CD4-positive, alpha-beta T cell treated with Interleukin-15 for 4 hours (primary cell): Measurements from ENCODE around the gene AGTRAP.

Experiments used
- DNase-seq: peaks from one replicate; pipeline ENCODE4 v3.0.0-alpha.2; 2020; ENCODE audit warnings: low spot score

AGTRAP gene

DNA sequence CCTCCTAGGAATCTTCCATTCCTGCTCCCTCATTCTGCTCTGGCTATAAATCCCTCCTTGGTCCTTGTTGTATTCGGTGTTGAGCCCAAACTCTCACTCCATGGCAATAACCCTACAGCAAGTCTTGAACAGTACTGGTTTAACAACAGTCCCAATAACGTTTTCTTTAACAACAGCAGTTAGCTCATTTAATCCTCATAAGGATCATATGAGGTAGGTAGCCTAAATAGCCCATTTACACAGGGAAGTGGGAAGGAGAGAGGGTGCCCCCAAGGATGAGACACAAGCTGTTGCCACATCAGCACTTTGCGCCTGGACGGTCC, 444 bp upstream of the AGTRAP start:
- no peak for DNase-seq

DNA sequence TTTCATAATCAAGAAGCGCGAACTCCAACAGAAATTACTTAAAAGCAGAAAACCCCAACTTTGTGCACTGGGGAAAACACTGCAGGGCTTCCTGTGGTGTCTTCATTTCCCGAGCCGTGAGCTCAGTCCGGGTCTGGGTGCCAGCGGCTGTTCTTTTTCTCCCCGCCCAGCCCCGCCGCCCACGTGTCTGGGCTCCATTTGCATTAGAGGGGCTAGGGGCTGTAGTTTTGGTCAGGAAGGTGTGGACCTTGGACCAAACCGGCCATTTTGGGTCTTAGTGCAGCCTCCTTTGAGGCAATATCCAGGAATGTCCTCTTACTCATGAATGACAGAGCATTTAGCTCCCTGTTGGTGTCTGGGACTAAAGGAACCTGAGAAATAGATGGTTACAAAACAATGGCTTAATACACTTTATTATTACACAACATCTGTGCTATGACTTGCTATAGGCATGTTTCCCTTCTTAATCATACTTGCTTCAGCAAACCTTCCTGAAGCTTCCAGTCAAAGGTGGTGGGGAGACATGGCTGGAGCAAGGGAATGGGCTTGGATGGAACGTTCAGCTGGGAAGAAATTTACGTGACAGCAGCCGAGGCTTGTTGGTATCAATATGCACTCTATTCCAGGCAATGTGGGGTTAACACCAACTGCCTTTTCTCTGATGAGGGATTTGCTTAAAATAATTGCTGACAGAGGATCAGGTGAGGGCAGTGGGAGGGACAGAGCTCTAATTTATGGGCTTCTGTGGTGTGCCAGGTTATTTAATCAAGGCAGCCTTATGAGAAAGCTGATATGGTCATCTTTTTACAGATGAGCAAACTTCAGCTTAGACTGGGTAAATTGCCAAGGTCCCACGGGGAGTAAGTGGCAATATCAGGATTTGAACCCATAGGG, 1.1 kb downstream of the AGTRAP start:
- peak; percentile 36 for DNase-seq

GRCh38 chr1:11738096-11738495, 2.2 kb downstream of the AGTRAP start:
- DNase-seq = no peak

DNA sequence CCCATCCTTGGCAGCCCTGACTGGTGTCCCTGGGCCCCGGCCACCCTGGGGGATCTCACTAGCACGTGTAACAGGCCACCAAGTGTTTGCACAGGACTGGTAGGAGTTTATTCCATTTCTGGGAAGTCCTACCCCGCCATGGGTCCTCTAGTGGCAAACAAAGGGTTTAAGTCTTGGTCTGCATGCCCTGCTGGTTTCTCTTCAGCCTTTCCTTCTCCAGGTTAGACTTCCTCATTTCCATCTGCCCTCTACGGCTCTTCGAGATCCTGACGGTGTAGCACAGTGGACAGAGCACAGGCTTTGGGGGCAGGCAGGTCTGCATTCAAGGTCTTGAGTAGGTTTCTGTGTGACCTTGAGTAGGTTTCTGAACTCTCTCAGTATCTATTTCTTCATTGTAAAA, 2.8 kb downstream of the AGTRAP start:
- DNase-seq = no peak

- peak; percentile 31 for DNase-seq
Measured at GRCh38 chr1:11740258-11741192, 4.6 kb downstream of the AGTRAP start.

DNA sequence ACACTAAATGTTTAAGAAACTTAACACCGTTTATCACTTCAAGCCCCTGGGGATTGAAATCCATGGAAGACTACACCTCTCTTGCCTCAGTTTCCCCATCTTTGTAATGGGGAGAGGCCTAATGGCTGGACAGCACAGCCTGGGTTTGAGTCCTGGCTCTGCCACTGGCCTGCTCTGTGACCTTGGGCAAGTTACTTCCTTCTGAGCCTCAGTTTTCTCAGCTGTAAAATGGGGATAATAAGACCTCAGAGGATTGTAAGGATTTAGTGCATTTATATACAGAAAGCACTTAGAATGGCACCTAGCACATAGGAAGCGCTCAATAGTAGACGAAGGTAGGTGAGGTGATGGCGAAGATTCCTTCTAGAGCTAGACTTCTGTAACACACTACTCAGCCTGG, 5.5 kb downstream of the AGTRAP start:
- no peak for DNase-seq

GRCh38 chr1:11741919-11742558, 6.1 kb downstream of the AGTRAP start:
- DNase-seq = no peak

DNA sequence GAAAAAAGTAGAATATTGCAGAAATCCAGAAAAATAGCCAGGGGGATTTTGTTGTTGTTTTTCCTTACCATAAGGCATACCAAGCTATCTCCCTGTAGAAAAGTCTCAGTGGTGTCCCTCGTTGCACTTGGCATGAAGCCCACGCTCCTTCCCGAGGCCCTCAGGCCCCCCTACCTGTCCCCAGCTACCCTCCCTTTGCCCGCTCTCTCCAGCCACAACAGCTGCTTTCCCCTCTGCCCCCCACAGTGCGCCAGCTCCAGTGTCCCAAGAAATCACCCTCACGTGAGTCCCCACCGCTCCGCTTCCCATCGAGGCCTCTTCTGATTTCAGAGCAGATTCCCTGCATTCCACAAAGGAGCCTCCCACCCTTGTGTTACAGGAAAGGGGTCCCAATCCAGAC, 8.4 kb downstream of the AGTRAP start:
- no peak for DNase-seq

GRCh38 chr1:11746092-11746491, 10.2 kb downstream of the AGTRAP start:
- DNase-seq = no peak

DNA sequence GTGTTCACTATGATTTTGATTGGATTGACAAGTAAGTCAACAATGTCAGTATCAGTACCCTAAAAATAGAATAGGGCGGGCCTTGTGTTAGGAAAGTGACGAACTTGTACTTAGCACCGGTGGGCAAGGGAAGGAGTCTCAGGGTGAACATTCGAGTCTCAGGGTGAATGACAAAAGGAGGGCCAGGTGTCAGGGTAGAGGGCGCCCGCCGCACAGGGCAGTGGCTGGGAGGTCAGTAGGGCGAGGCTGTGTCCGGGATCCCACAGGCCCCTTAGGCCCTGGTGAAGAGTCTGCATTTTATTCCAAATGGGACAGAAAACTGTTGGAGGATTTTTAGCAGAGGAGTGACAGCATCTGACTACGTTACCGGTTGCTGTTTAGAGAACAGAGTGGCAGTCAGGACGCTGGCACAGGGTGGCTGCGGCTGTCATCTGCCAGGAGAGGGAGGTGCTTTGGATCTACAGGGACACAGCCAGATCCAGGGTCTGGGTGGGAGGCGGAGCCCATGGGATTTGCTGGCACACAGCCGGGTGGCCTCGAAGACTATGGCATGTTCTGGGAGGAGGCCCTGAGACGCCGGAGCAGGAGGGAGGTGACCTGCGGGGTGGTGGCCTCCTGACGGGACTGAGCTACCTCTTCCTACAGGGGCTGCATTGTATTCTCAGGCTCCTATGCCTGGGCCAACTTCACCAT, 11.0 kb downstream of the AGTRAP start:
- DNase-seq = no peak

DNA sequence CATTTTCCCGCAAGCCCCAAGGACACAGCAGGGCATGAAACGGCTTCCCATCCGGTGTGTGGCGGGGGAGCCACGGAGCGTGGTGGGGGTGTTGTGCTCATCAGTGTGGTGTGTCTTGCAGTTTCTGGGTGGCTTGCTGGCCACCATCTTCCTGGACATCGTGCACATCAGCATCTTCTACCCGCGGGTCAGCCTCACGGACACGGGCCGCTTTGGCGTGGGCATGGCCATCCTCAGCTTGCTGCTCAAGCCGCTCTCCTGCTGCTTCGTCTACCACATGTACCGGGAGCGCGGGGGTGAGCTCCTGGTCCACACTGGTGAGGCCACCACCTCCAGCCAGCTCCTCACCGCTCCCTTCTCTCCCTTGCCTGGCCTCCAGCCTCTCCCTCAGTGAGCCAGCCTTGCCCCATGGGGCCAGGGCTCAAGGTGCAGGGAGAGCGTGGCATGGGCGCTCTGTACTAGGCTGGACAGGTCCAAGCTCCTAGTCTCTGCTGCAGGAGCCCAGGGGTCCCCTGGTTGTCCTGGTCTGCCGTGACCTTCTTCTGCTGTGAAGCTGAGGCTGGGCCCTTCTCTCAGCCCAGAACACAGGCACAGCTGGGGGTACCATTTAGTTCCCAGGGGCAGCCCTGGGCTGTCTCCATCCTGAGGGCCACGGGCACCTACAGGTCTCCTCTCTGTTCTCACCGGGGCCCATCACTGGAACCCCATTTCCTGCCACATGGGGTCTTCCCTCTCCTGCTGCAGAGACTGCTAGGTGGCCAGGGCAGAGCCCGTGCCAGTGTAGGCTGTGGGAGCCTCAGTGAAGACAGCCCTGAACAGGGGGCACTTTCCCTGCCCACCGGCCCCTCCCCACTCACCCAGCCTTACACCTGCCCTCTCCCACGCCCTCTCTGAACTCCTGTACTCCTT, 12.6 kb downstream of the AGTRAP start:
- no peak for DNase-seq

DNA sequence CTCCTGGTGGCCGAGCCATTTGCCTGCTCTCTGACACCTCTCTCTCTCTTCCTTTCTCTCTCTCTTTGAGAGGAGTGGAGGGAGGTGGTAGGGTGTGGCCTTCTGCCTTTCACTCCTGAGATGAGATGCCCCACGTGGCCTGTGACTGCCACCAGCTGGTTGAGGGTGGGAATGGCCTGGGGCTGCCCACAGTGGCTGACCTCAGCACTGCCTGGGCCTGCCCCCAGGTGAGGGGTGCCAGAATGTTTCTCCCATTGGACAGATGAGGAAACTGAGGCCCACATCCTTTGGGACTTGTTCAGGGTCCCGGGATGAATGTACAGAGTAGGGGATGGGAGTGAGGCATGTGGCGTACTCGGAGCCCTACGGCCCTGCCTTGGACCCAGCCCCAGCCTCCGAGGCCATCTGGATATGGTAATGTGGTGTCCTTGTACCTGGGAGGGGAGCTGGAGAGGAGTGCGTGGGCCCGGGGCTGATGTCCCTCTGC, 13.3 kb downstream of the AGTRAP start:
- peak; percentile 18 for DNase-seq

DNA sequence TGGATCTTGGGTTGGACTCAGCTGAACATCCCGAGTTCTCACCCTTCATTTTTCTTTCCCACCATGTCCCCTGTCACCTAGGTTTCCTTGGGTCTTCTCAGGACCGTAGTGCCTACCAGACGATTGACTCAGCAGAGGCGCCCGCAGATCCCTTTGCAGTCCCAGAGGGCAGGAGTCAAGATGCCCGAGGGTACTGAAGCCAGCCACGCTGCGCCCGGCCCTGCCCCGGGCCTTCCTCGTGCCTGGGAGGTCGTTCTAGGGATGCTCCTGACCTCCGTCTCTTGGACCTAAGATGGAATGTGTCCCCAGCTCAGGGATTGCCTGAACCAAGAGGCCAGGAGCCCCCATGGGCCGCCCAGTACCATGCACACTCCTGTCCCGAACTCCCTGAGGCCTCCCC, 14.1 kb downstream of the AGTRAP start:
- DNase-seq = no peak

DNA sequence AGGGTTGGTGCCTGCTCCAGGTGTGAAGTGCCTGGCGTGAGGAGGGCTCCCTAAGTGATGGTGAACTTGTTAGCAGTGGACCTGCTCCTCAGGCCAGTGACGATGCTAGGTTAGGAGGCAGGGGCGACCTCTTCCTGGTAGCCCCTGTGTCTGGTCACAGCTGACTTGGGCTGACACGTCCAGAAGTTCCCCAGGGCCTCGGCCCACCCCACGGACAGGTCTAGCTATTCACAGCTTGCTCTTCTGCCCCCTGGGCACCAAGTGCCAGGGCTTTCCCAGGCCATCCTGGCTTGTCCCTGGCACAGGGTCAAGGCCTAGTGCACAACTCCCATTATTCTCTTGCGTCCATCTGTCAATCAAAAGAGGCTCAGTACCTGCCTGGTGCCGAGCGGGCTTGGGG, 15.2 kb downstream of the AGTRAP start:
- DNase-seq = no peak

DNA sequence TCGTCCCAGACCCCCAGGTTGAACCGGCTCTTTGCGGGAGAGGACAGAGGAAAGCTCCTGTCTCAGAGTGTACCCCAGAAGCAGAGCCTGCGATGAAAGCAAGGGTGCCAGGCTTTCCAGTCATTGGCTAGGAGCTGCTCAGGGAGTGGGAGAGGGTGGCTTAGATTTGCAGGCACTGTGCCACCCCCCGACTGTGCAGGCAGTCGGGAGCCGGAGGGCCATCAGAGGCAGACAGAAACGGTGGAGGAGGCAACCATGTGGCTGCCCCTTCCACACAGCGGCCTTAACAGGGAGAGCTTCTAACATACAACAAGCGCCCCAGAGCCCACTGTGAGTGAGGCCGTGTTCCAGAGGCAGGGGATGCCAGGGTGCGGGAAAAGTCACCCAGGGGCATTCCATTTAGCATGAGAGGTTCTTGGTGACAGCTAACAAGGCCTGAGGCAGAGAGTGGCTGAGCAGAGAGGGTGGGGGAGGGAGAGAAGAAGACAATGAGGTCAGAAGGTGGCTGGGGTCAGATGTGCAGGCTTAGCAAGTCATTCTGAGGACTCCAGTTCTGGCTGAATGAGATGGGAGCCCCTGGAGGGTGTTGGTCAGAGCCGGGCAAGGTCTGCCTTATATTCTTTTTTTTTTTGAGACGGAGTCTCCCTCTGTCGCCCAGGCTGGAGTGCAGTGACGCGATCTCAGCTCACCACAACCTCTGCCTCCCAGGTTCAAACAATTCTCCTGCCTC, 16.6 kb downstream of the AGTRAP start:
- DNase-seq = no peak

GRCh38 chr1:11753555-11754208, 17.7 kb downstream of the AGTRAP start:
- DNase-seq = no peak

GRCh38 chr1:11757047-11757446, 21.1 kb downstream of the AGTRAP start:
- no peak for DNase-seq

- no peak for DNase-seq
Measured at GRCh38 chr1:11759791-11760190, 23.9 kb downstream of the AGTRAP start.

DNA sequence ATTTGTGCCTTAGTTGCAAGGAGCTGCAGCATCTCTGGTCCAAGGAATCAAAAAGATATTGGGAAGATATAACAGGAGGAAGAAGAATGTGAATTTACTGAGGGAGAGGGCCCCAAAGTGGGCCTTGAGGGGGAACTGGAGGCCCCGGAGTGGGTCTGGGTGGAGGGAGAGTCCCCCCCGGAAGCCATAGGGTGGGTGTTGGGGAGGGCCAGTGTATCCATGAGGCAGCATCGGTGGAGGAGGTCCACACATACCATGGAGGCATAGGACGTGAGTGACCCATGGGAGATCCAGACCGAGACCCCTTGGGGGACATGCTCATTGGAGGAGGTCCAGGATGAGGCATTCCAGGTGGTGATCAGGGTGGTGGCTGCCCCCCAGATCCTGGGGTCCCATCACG, 25.3 kb downstream of the AGTRAP start:
- DNase-seq = no peak

DNA sequence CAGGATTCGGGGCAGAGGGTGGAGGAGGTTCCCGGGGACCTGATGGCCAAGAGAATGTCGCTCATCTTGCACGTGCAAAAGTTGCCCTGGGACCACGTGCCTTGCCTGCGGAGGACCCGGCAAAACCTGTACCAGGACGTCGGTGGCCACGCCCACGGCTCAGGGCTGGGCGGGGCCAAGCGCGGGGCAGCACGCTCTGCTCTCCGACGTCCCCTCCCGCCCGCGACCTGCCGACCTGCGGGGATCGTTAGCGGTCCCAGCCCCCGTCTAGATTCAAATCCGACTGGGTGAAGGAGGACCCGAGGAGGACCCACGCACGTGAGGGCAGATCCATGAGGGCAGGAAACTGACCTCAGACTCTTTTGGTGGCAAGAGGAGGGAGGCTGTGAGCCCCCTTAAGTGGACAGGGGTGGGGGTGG, 26.1 kb downstream of the AGTRAP start, which contains the start of gene C1orf167:
Gene C1orf167 (plus strand): TSS at position 206 of the 419 bp plus-strand sequence. CDS start 2,208 bp downstream, outside the sequence.
- no peak for DNase-seq
